Neuron (in vitro differentiated cells): Measurements from ENCODE around the gene TMX2.

Source experiments
- H2AFZ ChIP-seq: one replicate; pipeline ENCODE4 v1.6.1; 2013; ENCODE audit warnings: low read depth, mild to moderate bottlenecking, inconsistent platforms, low read length, moderate library complexity
- H3K27me3 ChIP-seq: one replicate; pipeline ENCODE4 v1.6.1; 2013; ENCODE audit warnings: low read length; ENCODE audit not compliant: insufficient read depth
- H3K36me3 ChIP-seq: one replicate; pipeline ENCODE4 v1.6.1; 2013; ENCODE audit warnings: low read length; ENCODE audit not compliant: insufficient read depth
- H3K4me1 ChIP-seq: one replicate; pipeline ENCODE4 v1.6.1; 2013; ENCODE audit warnings: low read length; ENCODE audit not compliant: insufficient read depth
- H3K4me3 ChIP-seq: 2 replicates; pipeline ENCODE4 v1.5.1; 2013; ENCODE audit warnings: mild to moderate bottlenecking, low read length, moderate library complexity
- H3K9me3 ChIP-seq: one replicate; pipeline ENCODE4 v1.6.1; 2013; ENCODE audit warnings: low read length

The TMX2 gene

DNA sequence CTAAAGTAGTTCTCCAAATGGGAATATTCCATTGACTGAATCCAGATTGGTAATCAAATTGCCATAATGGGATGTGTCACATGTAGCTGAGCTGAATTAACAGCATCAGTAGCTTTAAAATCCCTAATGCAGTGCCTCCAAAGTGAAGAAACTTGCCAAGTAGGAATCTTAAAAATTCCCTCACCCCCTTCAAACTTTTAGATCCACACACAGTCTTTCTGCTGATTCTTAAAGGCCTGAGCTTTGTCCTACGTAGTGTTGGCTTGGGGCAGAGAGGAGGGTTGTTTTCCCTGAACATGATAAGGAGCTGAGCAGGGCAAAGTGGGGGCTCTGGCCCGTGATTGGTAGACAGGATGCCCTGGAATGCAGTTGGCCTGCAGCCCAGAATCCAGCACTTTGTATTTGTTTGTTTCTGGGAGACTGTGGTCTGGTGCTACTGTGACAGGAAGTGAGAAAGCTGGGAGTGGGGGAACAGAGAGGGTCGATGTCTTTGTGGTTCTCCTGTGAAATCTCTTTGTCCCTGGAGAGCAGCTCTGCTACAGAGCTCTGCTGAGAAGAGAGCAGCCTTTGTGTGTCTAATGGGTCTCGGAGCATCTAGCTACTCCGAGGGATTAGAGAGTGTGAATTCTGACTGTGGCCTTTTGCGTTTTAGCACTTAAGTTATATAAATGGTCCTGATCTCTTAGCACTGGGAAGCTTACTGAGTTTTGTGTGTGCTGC lies 66.1 kb downstream of the TMX2 start:
- Histone ChIP-seq H3K36me3 (peaks cover 6% of the 10 kb centered on the region), H3K9me3 (no peaks in the 10 kb centered on the region), H3K27me3 (no peaks in the 10 kb centered on the region), H3K4me3 (peak overlapping the region; percentile 40), H3K4me1 (peaks cover 49% of the 10 kb centered on the region), H2AFZ (no peak overlapping the region)

DNA sequence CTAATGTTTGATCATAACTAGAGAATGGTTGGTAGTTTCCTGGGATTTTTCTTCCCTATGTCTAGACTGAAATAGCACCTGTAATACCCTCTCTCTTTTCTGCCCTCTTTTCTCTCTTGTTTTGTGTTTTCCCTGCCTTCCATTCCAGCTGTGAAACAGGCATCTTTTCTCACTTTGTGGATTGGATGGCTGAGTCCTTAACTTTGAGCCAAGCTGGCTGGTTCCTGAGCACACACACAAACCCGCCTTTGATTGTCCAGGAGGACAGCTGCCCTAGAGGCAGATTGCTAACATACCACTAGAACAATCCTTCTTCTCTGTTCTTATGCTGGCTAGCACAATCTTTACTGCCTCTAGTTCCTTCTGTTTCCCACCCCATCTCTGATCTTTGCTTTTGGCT lies 66.9 kb downstream of the TMX2 start:
- no peaks in the 10 kb centered on the region for H3K27me3 ChIP-seq
- no peak overlapping the region for H2AFZ ChIP-seq
- H3K4me3 ChIP-seq = peak overlapping the region; percentile 40
- H3K4me1 ChIP-seq = peaks cover 49% of the 10 kb centered on the region
- H3K9me3 ChIP-seq = no peaks in the 10 kb centered on the region
- H3K36me3 ChIP-seq = peaks cover 6% of the 10 kb centered on the region

DNA sequence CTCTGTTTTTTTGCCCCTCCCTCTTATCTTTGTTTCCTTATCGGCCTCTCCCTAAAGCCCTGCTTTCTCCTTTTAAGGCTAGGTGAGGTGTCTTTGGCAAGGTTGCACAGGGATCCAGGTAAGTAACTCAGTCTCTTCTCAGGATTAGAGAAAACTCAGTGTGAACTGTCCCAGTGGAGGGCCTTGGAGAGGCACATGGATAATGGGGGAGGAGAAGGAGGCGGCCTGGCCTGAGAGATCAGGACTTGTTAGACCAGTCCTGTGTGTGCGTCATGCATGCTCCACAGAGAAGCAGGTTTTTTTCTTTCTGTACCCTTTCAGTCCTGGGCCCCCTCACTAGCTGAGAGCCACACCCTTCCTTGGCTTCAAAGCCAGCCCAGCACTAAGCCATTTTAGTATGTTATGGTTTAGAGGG lies 69.1 kb downstream of the TMX2 start:
- no peaks in the 10 kb centered on the region for H3K9me3 ChIP-seq
- H3K4me1 ChIP-seq = peaks cover 33% of the 10 kb centered on the region
- H3K36me3 ChIP-seq = peaks cover 9% of the 10 kb centered on the region

DNA sequence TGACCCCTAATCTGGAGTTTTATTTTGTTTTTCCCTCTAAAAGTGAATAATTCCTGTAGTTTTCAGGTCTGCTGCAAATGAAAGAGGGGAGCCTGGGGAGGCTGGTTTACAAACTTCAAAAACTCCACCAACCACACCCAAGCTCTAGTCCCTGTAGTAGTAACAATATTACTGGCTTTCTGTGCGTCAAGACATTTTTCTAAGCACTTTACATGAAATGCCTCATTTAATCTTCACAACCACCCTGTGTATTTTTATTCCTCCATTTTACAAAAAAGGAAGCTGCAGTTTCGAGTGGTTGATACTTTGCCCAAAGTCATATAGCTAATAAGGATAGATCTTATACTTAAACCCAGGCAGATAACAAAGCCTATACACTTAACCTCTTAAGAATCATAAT lies 72.7 kb downstream of the TMX2 start:
- no peak overlapping the region for H2AFZ ChIP-seq
- peaks cover 9% of the 10 kb centered on the region for H3K36me3 ChIP-seq
- H3K4me3 ChIP-seq = no peak overlapping the region
- H3K4me1 ChIP-seq = peaks cover 15% of the 10 kb centered on the region
- no peaks in the 10 kb centered on the region for H3K9me3 ChIP-seq
- H3K27me3 ChIP-seq = no peaks in the 10 kb centered on the region

More for the DNA sequence above, 69.1 kb downstream of the TMX2 start:
- H3K4me3 ChIP-seq = no peak overlapping the region
- no peak overlapping the region for H2AFZ ChIP-seq
- no peaks in the 10 kb centered on the region for H3K27me3 ChIP-seq

DNA sequence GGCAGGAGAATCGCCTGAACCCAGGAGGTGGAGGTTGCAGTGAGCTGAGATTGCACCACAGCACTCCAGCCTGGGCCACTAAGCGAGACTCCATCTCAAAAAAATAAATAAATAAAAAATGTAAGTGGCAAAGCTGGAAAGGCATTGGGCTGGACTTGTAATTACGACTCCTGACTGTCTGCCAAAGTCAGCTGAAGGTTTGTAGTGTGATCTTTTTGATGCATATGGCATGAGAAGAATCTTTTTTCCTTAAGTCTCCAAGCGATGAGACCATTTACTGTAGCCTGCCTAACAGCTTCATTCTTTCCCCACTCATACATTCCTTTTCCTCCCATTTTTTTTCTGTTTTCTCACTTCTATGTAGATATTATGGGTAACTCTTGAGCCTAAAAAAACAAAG lies 74.0 kb downstream of the TMX2 start:
- Histone ChIP-seq H3K27me3 (no peaks in the 10 kb centered on the region), H3K4me1 (peaks cover 15% of the 10 kb centered on the region), H2AFZ (no peak overlapping the region), H3K9me3 (no peaks in the 10 kb centered on the region), H3K36me3 (peaks cover 14% of the 10 kb centered on the region), H3K4me3 (no peak overlapping the region)

DNA sequence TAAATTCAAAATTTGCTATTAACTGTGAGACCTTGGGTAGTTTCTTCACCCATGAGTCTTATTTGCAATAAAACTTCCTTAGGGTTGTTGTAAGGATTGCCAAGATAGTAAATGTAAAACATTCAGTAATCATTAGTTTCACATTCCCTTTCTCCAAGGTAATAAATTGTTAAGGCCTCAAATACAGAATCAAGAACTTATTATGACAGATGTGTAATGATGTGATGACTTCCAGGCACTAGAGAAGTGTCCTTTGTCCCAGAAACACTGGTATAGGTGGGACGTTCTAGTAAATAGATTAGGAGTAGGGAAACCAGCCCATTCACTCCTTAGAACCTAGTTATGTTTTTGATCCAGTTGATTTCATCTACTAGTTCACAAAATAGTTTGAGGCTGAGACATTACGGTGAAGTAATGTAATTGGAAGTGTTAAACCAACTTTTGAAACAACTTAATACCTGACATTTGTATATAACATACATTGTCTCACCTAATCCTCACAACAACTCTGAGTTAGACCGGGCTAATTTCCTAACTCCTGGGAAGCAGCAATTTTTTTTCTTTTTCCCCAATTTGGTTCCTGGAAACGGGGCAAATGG lies 74.7 kb downstream of the TMX2 start:
- H3K36me3 ChIP-seq = peaks cover 17% of the 10 kb centered on the region
- peaks cover 15% of the 10 kb centered on the region for H3K4me1 ChIP-seq

DNA sequence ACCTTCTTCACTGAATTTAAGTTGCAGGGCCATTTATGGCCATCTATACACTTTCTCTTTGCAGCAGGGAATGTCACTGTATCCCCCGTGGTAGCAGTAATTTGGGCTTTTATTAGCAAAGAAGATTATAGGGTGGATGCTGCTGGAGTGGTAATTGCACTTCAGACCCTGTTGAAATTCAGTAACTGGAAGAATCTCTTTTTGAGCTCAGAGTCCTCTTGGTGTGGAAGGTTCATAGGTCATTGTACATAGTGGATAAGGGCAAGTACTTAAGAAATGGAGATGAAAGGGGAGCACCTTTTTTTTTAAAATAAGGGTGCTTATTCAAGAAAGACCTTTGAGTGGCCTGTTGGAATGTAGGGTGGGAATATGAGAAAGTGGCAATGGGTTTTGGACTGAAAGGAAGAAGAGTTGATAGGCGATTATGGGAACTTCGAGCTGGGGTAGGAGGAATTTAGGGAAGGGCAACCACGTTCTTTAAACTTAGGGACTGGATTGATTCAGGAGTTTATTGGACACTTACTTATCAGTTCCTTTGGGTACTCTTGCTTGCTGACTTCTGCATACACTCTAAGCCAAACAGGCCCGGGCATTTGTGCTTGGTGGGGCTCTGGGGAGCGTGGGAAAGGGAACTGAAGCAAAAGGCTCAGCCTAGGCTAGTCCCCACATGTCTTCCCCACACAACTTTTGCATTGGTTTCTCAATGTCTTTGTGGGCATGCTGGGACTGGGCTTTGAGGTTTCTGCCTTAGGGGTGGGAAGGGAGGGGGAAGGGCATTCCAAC lies 75.7 kb downstream of the TMX2 start:
- Histone ChIP-seq H3K4me3 (no peak overlapping the region), H3K9me3 (no peaks in the 10 kb centered on the region), H3K27me3 (no peaks in the 10 kb centered on the region), H3K4me1 (peaks cover 15% of the 10 kb centered on the region), H3K36me3 (peaks cover 25% of the 10 kb centered on the region), H2AFZ (no peak overlapping the region)

More for the DNA sequence above, 74.7 kb downstream of the TMX2 start:
- H2AFZ ChIP-seq = no peak overlapping the region
- no peak overlapping the region for H3K4me3 ChIP-seq
- no peaks in the 10 kb centered on the region for H3K9me3 ChIP-seq
- H3K27me3 ChIP-seq = no peaks in the 10 kb centered on the region

DNA sequence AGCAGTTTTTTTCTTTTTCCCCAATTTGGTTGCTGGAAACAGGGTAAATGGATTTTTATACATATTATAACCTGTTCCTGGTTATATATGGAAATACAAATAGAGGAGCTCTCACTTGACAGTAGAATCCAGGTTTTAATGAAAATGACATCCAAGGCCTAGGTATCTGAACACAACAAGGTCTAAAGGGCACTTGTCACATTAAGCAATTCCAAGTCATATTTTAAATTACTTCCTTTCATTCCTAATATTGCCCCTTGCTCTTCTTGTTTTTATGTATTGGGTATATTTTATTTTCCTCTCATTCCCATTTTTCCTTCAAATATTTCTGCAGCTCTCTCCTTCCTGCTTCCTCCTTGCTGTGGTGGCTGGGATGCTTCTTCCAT lies 76.3 kb downstream of the TMX2 start:
- Histone ChIP-seq H3K4me3 (no peak overlapping the region), H3K9me3 (no peaks in the 10 kb centered on the region), H3K36me3 (peaks cover 29% of the 10 kb centered on the region), H2AFZ (no peak overlapping the region), H3K27me3 (no peaks in the 10 kb centered on the region), H3K4me1 (peaks cover 15% of the 10 kb centered on the region)
